A549 (cell line): ENCODE measurements around the gene TRAF3. TPM values are rescaled to one million over a fixed set of nuclear protein-coding genes. Genes with fewer than 3 reads are reported as not detected.

Source experiments
- ATAC-seq, 2 experiments: fragments of 200-7000 bp in 1 of 2; fragments of >200 bp in 1 of 2; cut with Nextera tagmentation in 1 of 2; cut with Tn5 transposase in 1 of 2; 3 replicates each; pipeline versions ENCODE4 v1.8.0 to v1.9.1; 2018 to 2020; ENCODE audit warnings: mild to moderate bottlenecking in 1 of 2, moderate library complexity in 1 of 2
- CTCF ChIA-PET: fragments of 300-600 bp; sonication (Branson Sonifier 250); formaldehyde crosslinking; extraction: SDS; loops from one replicate; lab custom pipeline; 2021; ENCODE audit warnings: antibody characterized with exemption, inconsistent platforms; lab: Yijun Ruan, JAX
- POLR2A ChIA-PET: fragments of 350-600 bp; formaldehyde crosslinking; extraction: SDS; loops from one replicate; lab custom pipeline; 2021; ENCODE audit warnings: antibody characterized with exemption, inconsistent platforms; lab: Yijun Ruan, JAX
- DNase-seq, 2 experiments: peaks; one replicate each; pipeline versions ENCODE4 v3.0.0 to v3.0.0-alpha.2; 2011 to 2016; ENCODE audit warnings: low read depth in 1 of 2, low spot score in 1 of 2
- FAIRE-seq: peaks from 2 replicates; lab custom pipeline; 2011; peaks lifted over from hg19 to GRCh38; lab: Jason Lieb, UNC
- H3K27ac ChIP-seq, 2 experiments: fragments of >200 bp; sonication (Bioruptor Twin); formaldehyde crosslinking; 3 replicates each; pipeline ENCODE4 v1.5.1; 2016 to 2017
- H3K4me1 ChIP-seq: fragments of >200 bp; sonication (Bioruptor Twin); formaldehyde crosslinking; 3 replicates; pipeline ENCODE4 v1.6.1; 2016
- H3K4me2 ChIP-seq: fragments of >200 bp; sonication (Bioruptor Twin); formaldehyde crosslinking; 3 replicates; pipeline ENCODE4 v1.6.1; 2016
- H3K4me3 ChIP-seq: fragments of >200 bp; sonication (Bioruptor Twin); formaldehyde crosslinking; 3 replicates; pipeline ENCODE4 v1.5.1; 2016
- H3K9me3 ChIP-seq: fragments of >200 bp; sonication (Bioruptor Twin); formaldehyde crosslinking; 3 replicates; pipeline ENCODE4 v1.6.1; 2016
- BHLHE40 ChIP-seq: IDR thresholded peaks from 2 replicates; pipeline ENCODE4 v1.6.1; 2012; ENCODE audit warnings: low read depth, low read length, inconsistent platforms
- CEBPB ChIP-seq, 2 experiments: fragments of >200 bp in 1 of 2; sonication (Bioruptor Twin) in 1 of 2; formaldehyde crosslinking in 1 of 2; IDR thresholded peaks; 2 replicates each; pipeline ENCODE4 v1.6.1; 2012 to 2016
- CHD2 ChIP-seq: fragments of 150-350 bp; IDR thresholded peaks from 2 replicates; pipeline ENCODE4 v1.6.1; 2014; ENCODE audit warnings: low read length; ENCODE audit not compliant: partially characterized antibody
- CHD4 ChIP-seq: fragments of 200-600 bp; sonication (generic); IDR thresholded peaks from 2 replicates; pipeline ENCODE4 v1.6.1; 2016; ENCODE audit warnings: antibody characterized with exemption, mild to moderate bottlenecking, borderline replicate concordance
- EHMT2 ChIP-seq: fragments of 200-600 bp; sonication (generic); IDR thresholded peaks from 2 replicates; pipeline ENCODE4 v1.6.1; 2016; ENCODE audit warnings: antibody characterized with exemption, low read depth, mild to moderate bottlenecking, moderate library complexity
- EP300 ChIP-seq, 2 experiments: fragments of >200 bp; sonication (Bioruptor Twin); formaldehyde crosslinking; IDR thresholded peaks; 2 replicates in 1 of 2; 3 replicates in 1 of 2; pipeline ENCODE4 v1.6.1; 2016 to 2017
- GATA3 ChIP-seq: IDR thresholded peaks from 2 replicates; pipeline ENCODE4 v1.6.1; 2012; ENCODE audit warnings: borderline replicate concordance
- HOXB13 ChIP-seq: fragments of 250-450 bp; sonication (Bioruptor Pico); IDR thresholded peaks from 2 replicates; pipeline ENCODE4 v1.5.0; 2020; ENCODE audit warnings: low read depth, mild to moderate bottlenecking, moderate library complexity
- HOXB5 ChIP-seq: fragments of 250-450 bp; sonication (Bioruptor Pico); IDR thresholded peaks from 2 replicates; pipeline ENCODE4 v1.5.0; 2020; ENCODE audit warnings: mild to moderate bottlenecking, moderate library complexity
- JUN ChIP-seq, 2 experiments: fragments of >200 bp; sonication (Bioruptor Twin); formaldehyde crosslinking; IDR thresholded peaks; 2 replicates in 1 of 2; 3 replicates in 1 of 2; pipeline ENCODE4 v1.6.1; 2016 to 2017
- JUNB ChIP-seq: fragments of >200 bp; sonication (Bioruptor Twin); formaldehyde crosslinking; IDR thresholded peaks from 2 replicates; pipeline ENCODE4 v1.6.1; 2016
- MAFK ChIP-seq: fragments of 450-650 bp; IDR thresholded peaks from 2 replicates; pipeline ENCODE4 v1.6.1; 2014; ENCODE audit not compliant: partially characterized antibody
- MAZ ChIP-seq: fragments of 150-350 bp; IDR thresholded peaks from 2 replicates; pipeline ENCODE4 v1.6.1; 2014; ENCODE audit warnings: antibody characterized with exemption, low read depth, low read length, borderline replicate concordance
- NPAS2 ChIP-seq: fragments of 250-450 bp; sonication (Bioruptor Pico); IDR thresholded peaks from 2 replicates; pipeline ENCODE4 v1.8.0; 2022; ENCODE audit warnings: mild to moderate bottlenecking, moderate library complexity, borderline replicate concordance
- NR3C1 ChIP-seq: fragments of >200 bp; sonication (Bioruptor Twin); formaldehyde crosslinking; IDR thresholded peaks from 3 replicates; pipeline ENCODE4 v1.6.1; 2017
- RARB ChIP-seq: fragments of 250-450 bp; sonication (Bioruptor Pico); IDR thresholded peaks from 2 replicates; pipeline ENCODE4 v1.8.0; 2021; ENCODE audit warnings: mild to moderate bottlenecking, moderate library complexity
- RCOR1 ChIP-seq: fragments of 150-350 bp; IDR thresholded peaks from 2 replicates; pipeline ENCODE4 v1.6.1; 2014; ENCODE audit warnings: antibody characterized with exemption, low read length, low read depth
- SMC3 ChIP-seq: fragments of >200 bp; sonication (Bioruptor Twin); formaldehyde crosslinking; IDR thresholded peaks from 3 replicates; pipeline ENCODE4 v1.6.1; 2018; ENCODE audit warnings: inconsistent platforms
- SREBF2 ChIP-seq: fragments of 450-650 bp; IDR thresholded peaks from 2 replicates; pipeline ENCODE4 v1.6.1; 2014; ENCODE audit warnings: mild to moderate bottlenecking, moderate library complexity
- ZSCAN20 ChIP-seq: fragments of 250-450 bp; sonication (Bioruptor Pico); IDR thresholded peaks from 2 replicates; pipeline ENCODE4 v1.8.0; 2022; ENCODE audit warnings: mild to moderate bottlenecking, moderate library complexity
- WGBS: methylation state at CpG from one replicate; pipeline ENCODE4 v1.1.6; 2017; ENCODE audit errors: missing lambda C conversion rate; 5-methylcytosine and 5-hydroxymethylcytosine counted together
- polyA plus RNA-seq, 4 experiments: library from polyadenylated mRNA; depleted of rRNA in 3 of 4; stranded (reverse); fragments of >200 nt; fragmentation: RNase III in 1 of 4; extraction: RNeasy Plus Mini Kit Qiagen cat#74134 plus additional on column Dnase treatment in 1 of 4; gene quantifications; 2 replicates in 3 of 4; 3 replicates in 1 of 4; pipeline ENCODE4 v1.2.3, GENCODE V29; 2011 to 2017
- TF ChIP-seq, protein P1 (sequence below): IDR thresholded peaks from 2 replicates; pipeline ENCODE4 v1.6.1; 2012
- TF ChIP-seq, protein P2 (sequence below): fragments of >200 bp; sonication (Bioruptor Twin); formaldehyde crosslinking; IDR thresholded peaks from 3 replicates; pipeline ENCODE4 v1.6.1; 2016
- TF ChIP-seq, protein P3 (sequence below): fragments of >200 bp; sonication (Bioruptor Twin); formaldehyde crosslinking; IDR thresholded peaks from 3 replicates; pipeline ENCODE4 v1.5.1; 2016

The TRAF3 gene
- polyA plus RNA-seq, 2 of the 4 experiments (the other 2 are of a cell fraction), result 20.2 to 25.5 TPM

DNA sequence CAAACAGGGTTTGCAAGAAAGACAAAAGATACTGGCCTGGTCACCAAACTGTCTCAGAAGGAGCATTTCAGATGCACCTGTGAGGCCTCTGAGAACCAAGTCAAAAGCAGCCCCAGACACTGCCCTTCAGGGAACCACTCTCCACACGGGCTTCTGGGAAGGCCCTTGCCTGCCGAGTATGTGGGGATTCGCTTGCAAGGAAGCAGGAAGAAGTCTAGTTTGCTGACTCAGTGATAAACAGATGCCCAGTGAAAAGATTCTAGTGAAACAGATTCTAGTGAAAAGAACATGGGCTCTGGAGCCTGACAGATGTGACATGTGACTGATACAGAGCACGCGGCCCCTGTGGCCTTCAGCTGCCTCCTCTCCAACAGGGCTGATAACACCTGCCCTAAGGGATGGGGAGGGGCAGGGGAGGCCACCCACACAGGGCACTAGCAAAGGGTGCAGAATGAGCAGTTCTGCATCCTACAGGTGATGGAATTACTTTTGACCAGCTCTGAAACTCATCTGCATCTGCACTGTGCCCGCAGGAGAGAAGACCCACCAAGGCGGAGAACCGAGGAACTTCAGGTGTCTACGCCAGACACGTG lies 164.3 kb downstream of the TRAF3 start:
- H3K9me3 ChIP-seq, result no peaks in the 10 kb centered on the region
- TF ChIP-seq RCOR1 (no peak), MAFK (peak; percentile 87), SREBF2 (no peak), NPAS2 (no peak), EHMT2 (no peak)
- TF ChIP-seq, protein P1, sequence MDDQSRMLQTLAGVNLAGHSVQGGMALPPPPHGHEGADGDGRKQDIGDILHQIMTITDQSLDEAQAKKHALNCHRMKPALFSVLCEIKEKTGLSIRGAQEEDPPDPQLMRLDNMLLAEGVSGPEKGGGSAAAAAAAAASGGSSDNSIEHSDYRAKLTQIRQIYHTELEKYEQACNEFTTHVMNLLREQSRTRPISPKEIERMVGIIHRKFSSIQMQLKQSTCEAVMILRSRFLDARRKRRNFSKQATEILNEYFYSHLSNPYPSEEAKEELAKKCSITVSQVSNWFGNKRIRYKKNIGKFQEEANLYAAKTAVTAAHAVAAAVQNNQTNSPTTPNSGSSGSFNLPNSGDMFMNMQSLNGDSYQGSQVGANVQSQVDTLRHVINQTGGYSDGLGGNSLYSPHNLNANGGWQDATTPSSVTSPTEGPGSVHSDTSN, result no peak
- FAIRE-seq, result no peak
- no peak for ATAC-seq
- no peak overlapping the region for H3K4me3 ChIP-seq
- DNase-seq, result no peak
- ChIA-PET POLR2A (no interaction called here), CTCF (interaction anchor here (1.8 kb wide), 1 partner anchor 247 kb away, joined by 6 read pairs; no protein-coding TSS in a partner anchor)
- no peak overlapping the region for H3K27ac ChIP-seq
- 90% methylated on average over 10 of the region's 10 CpGs for WGBS
- no peak overlapping the region for H3K4me2 ChIP-seq
- H3K4me1 ChIP-seq, result no peaks in the 10 kb centered on the region

DNA sequence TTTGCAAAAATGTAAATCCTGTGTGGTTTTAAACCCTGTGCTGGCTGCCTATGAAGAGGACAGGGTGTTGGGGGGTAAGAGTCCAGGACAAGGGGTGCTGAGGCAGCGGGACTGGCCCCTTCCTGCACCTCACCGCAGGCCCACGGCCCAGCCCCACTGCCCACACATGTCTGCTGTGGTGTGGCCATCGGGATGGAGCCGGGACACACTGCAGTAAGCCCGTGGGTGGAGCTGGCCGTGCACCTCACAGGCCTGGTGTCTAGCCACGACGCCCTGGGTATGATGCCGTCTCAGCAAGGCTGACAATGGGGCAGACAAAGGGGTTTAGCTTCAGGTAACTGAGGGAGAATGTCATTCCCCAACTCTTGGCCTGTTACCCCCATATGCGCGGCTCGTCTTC lies 164.8 kb downstream of the TRAF3 start:
- Histone ChIP-seq H3K4me3 (no peak overlapping the region), H3K9me3 (no peaks in the 10 kb centered on the region), H3K4me2 (no peak overlapping the region), H3K4me1 (no peaks in the 10 kb centered on the region), H3K27ac (no peak overlapping the region)
- ATAC-seq (no peak), DNase-seq (no peak), FAIRE-seq (no peak)
- WGBS, result 95% methylated on average over 13 of the region's 13 CpGs
- ChIA-PET CTCF (interaction anchor here (0.6 kb wide), 1 partner anchor 247 kb away, joined by 3 read pairs; no protein-coding TSS in a partner anchor), POLR2A (no interaction called here)
- TF ChIP-seq EP300 (IDR thresholded peaks at IDR 0.05), result no peak
- TF ChIP-seq JUNB, result no peak
- TF ChIP-seq, protein P2, sequence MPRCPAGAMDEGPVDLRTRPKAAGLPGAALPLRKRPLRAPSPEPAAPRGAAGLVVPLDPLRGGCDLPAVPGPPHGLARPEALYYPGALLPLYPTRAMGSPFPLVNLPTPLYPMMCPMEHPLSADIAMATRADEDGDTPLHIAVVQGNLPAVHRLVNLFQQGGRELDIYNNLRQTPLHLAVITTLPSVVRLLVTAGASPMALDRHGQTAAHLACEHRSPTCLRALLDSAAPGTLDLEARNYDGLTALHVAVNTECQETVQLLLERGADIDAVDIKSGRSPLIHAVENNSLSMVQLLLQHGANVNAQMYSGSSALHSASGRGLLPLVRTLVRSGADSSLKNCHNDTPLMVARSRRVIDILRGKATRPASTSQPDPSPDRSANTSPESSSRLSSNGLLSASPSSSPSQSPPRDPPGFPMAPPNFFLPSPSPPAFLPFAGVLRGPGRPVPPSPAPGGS, result no peak
- no peak for TF ChIP-seq BHLHE40
- TF ChIP-seq GATA3, result no peak
- no peak for TF ChIP-seq NR3C1
- TF ChIP-seq RCOR1, result no peak
- TF ChIP-seq, protein P3, sequence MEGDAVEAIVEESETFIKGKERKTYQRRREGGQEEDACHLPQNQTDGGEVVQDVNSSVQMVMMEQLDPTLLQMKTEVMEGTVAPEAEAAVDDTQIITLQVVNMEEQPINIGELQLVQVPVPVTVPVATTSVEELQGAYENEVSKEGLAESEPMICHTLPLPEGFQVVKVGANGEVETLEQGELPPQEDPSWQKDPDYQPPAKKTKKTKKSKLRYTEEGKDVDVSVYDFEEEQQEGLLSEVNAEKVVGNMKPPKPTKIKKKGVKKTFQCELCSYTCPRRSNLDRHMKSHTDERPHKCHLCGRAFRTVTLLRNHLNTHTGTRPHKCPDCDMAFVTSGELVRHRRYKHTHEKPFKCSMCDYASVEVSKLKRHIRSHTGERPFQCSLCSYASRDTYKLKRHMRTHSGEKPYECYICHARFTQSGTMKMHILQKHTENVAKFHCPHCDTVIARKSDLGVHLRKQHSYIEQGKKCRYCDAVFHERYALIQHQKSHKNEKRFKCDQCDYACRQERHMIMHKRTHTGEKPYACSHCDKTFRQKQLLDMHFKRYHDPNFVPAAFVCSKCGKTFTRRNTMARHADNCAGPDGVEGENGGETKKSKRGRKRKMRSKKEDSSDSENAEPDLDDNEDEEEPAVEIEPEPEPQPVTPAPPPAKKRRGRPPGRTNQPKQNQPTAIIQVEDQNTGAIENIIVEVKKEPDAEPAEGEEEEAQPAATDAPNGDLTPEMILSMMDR, result no peak
- TF ChIP-seq CHD4, result no peak
- TF ChIP-seq HOXB13, result no peak
- no peak for TF ChIP-seq SMC3
- TF ChIP-seq MAZ, result no peak
- TF ChIP-seq HOXB5 (CRISPR knock-in tag), result no peak
- TF ChIP-seq MAFK, result no peak
- TF ChIP-seq RARB (CRISPR knock-in tag), result no peak
- TF ChIP-seq ZSCAN20, result no peak
- TF ChIP-seq CEBPB (IDR thresholded peaks at IDR 0.05), result no peak
- TF ChIP-seq JUN (IDR thresholded peaks at IDR 0.05), result no peak
- no peak for TF ChIP-seq CHD2
